ENCODE data around the gene SYT4.
"Not testable (repeated sequence)": the region's sequence is repeated elsewhere in the genome, so short reads cannot be mapped to it uniquely, and the experiment has no call there.

Gene SYT4, protein sequence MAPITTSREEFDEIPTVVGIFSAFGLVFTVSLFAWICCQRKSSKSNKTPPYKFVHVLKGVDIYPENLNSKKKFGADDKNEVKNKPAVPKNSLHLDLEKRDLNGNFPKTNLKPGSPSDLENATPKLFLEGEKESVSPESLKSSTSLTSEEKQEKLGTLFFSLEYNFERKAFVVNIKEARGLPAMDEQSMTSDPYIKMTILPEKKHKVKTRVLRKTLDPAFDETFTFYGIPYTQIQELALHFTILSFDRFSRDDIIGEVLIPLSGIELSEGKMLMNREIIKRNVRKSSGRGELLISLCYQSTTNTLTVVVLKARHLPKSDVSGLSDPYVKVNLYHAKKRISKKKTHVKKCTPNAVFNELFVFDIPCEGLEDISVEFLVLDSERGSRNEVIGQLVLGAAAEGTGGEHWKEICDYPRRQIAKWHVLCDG

DNA sequence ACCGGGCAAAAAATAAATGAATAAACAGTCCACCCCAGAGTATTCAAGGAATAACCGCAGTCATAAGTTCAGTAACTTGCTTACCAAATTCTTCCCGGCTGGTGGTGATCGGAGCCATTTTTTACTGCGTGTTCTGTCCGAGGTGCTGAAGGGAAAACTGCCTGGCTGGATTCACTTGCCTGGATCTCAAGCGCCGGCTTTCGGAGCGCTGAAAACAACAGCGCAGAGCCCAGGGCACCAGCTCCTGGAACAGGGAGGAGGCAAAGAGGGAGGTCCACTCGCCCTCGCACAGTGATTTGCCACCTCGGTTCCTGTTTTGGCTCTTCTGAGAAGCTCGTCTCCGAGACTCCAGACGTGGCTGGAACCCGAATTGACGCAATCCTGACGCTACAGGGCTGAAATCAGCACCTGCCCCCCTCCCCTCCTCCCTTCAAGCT, at the start of gene SYT4:
TSS of gene SYT4 (minus strand) at position 327 of the 437 bp plus-strand sequence. CDS start at position 118, 209 bp downstream.
- DNase-seq, result peak; percentile 80

DNA sequence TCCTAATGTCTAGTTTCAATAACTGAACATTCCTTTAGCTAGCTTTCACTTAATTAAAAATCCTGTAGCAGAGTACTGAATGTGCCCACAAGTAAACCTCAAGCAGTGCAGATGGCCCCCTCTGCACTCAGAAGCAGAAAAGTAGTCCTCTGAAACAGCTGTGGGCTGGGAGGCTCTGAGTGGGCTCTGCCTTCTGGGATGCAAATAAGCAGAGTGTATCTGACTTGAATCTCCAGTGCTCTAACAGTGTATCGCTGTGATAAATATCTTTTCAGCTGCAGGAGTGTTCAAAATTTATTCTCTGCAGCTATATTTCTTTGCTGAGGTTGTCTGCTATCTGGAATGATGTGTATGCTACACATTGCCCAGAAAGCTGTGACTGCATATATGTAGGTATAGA, 44.8 kb upstream of the SYT4 start:
- DNase-seq, result no peak

DNA sequence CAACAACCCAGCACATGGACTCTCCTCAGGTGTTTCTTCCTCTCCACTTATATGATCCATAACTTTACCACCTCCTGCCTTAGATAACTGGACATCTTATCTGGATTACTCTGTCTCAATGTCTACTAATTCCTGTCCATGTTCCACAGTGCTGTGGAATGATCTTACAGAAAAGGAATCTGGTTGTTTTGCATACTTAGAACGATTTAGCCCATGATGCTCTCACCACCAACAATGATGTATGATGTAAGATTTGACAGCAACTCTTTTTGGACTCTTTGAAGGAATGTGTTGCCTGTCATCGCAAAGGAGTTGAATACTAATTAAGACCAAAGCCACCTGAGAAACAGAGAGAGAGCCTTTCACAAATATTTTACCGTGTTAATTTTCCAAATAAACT, 37.7 kb upstream of the SYT4 start:
- DNase-seq, result no peak

DNA sequence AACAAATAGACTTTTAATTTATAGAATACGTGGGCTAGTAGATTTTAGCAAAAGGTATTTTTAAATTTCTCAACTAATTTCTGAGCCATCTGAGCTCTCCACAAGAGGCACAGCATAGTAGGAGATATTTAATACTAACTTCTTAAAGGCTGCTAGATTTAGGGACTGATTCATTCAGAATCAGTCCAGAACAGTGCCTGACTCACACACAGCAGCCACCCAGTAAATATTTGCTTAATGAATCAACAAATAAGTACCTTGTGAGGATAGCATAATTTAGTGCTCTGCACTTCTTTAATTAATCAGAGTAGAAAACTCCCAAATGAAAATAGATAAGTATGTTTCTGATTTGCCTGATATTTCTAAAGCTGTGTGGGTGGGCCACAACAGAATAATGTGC, 35.6 kb upstream of the SYT4 start:
- DNase-seq, result no peak

DNA sequence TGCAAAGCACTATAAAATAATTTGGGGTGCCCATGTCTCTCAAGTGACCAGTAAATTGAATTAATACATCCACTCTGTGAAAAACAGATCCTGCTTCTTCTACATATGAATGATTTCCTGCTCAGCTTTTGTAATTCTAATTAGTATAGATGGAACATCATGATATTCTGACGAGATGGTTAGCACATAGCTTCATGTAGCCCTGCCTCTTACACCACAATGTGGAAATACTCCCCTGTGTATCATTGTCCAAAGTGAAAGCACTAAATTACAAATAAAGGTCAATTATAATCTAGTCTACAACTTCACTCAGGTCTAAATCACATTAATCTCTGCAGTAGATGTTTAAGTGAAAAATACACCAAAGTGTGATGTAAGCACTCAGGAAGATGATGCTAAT, 32.9 kb upstream of the SYT4 start:
- DNase-seq, result no peak

DNA sequence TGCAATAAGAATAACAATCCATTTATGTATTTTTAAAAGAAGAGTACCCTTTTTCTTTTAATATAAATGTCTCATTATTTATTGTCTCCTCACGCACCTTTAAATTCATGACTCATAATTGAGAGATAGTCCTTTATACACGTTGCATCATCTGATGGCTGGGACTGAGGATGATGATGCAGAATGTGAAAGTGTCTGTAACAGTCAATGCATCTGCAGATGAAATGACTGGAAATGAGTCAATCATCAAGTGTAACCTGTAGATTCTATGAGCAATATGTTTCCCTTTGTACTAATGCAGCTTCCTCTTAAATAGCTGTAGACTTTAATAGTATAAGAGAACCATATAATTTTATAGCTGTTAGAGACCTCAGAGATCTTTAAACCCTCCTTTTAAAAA, 26.1 kb upstream of the SYT4 start:
- no peak for DNase-seq

DNA sequence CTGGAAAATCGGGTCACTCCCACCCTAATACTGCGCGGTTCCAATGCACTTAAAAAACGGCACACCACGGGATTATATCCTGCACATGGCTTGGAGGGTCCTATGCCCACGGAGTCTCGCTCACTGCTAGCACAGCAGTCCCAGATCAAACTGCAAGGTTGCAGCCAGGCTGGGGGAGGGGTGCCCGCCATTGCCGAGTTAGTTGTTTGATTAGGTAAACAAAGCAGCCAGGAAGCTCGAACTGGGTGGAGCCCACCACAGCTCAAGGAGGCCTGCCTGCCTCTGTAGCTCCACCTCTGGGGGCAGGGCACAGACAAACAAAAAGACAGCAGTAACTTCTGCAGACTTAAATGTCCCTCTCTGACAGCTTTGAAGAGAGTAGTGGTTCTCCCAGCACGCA, 8.9 kb upstream of the SYT4 start:
- DNase-seq, result not testable (repeated sequence)

DNA sequence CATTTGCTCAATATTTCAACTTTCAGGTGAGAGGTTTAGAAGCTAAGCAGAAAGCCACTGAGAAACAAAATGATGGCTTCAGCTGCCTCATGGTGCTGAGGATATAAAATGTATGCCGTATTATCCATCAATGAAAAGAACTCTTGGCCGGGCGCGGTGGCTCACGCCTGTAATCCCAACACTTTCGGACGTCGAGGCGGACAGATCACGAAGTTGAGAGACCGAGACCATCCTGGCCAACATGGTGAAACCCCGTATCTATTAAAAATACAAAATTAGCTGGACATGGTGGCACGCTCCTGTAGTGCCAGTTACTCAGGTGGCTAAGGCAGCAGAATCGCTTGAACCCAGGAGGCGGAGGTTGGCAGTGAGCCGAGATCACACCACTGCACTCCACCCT, 6.0 kb upstream of the SYT4 start:
- no peak for DNase-seq

DNA sequence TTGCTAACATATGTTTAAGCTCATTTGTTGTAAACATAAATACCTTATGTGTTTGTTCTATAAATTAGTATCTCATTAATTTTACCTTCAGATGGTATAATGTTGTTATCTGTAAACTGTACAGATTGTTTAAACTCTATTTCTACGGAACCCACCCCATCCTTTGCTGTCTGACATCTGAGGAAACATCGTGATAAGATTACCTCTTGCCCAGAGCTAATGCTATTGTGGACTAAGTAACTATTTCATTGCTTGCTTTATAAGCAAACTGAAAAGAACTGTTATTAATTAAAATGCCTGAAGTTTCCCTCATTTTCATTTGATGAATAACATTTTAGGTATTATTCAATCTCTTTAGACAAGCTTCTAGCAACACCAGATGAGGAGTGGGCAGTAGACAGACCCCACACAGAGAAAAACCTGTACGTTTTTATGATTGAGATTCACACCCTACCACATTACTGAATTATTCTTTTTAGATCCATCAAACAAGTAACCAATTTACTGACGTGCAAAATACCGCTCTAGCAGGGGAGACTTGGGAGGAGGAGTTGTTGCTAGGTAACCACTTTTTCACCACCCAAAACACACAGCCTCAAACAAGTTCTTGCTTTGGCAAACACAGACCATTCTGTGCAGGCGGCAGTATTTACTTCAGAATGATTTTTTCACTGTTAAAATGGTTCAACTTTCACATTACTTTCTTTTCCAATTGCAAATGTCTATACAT, 1.9 kb upstream of the SYT4 start:
- DNase-seq, result no peak

DNA sequence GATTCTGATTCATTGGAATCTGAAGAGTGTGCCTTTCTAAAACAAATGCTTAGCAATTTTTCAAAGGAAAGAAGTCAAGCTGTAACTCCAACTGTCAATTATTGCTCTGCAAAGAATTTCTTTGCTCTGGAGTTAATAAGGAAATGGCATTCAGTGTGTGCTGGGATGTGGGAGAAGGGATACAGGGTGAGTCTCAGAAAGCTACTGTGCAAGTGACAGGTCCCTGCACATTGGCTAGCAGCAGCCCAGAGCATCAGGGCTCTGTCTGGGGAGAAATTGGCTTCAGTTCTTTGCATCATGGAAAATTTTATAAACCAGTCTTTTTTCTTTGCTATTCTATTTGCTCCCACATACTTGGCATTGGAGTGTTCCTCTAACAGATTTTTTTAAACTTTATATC, 1.1 kb upstream of the SYT4 start:
- DNase-seq, result no peak

DNA sequence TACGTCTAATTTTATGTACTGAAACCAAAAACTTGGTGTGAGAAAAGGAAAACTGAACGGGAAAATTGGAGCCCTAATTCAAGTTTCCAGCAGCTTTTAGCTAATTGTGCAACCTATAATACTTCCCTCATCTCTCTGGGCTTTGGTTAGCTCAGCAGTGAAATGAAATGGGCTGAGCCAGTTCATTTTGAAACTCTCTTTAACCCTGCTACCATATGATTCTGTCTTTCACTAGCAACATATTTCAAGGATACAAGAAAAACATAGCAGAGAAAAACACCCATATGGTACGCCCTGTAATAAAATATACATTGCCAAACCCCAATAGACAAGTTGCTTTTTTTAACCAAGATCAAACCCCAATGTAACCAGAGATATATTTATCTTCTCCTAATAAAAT, 799 bp downstream of the SYT4 start:
- DNase-seq, result no peak

DNA sequence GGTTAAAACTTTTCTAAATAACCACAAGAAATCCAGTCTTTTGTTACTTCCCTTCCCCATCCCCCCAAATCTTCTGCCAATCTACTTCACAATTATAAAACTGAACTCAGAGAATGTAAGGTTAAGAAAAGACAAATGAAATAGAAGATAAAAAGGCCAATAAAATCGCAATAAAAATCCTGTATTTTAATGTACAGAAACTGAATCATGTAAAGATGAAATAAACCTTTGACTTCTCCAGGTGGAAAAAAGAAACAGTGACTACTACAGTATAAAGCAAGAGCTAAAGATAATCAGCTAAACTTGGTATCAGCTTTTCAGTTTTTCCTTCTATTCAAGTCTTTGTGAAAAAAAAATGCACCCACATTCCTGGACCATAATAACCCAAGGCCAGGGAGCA, 1.7 kb downstream of the SYT4 start:
- DNase-seq, result no peak

DNA sequence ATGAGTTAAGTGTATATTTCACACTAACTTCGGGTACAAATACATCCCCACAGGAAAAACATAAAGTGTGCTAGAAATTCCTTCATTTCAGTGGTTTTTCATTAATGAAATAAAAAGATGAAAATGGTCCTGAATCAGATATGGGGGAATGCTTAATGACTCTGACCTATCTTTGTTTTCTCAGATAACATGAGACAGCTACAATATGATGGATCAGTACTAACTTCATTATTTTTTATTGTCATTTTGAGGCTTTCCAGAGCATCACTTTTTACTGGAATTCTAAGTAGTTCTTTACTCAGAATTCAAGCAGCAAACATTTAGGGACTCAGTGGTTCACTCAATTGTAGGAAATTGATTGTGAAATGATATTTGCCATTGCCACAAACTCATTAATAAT, 2.8 kb downstream of the SYT4 start:
- DNase-seq, result no peak

DNA sequence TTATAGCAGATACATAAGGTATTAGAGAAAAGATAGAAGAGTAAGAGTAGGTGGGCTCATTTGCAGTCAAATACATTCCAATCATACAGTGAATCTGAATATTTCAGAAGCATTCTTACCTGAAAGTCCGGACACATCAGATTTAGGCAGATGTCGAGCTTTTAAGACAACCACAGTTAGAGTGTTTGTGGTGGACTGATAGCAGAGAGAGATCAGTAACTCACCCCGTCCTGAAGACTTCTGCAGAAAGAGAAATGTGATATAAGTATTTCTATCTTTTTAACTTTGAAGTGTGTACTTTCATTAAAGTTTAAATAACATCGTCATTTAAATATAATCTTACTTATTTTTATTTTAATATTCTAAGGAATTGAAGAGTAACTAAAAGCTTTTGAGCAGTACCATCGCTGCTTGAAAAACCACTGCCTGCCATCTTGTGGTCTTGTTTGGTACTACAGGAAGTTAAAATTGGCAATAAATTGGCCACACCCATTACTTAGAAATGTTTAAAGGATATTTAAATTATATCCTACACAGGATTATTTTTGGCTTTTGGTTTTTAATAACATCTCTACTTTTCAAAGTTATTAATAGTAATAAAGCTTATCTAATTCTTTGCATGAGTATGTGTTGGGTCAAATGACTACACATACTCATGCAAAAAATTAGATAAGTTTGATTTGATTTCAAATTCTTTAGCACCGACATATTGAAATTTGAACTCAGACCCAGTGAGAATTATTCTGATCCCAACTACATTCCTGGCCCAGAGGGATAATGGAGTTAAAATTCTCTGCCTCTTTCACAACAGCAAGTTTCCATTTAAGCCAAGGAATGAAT, 5.5 kb downstream of the SYT4 start:
- DNase-seq, result no peak

DNA sequence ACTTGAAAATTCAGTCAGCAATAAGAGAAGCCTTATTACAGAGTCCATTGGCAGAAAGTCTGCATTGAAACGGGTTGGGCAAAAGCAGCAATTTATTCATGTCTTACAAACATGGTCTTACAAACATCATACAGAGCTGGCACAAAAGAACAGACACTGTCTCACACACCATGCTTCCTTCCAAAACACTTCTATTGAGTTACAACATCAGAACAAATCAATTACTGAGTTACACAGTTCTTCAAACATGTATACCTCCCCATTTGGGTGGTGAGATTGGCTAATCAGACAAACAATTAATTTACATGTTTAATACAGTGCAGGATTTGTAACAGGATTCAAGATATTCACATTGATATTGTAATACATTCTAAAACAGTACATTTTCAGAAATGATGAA, 9.5 kb downstream of the SYT4 start:
- no peak for DNase-seq

DNA sequence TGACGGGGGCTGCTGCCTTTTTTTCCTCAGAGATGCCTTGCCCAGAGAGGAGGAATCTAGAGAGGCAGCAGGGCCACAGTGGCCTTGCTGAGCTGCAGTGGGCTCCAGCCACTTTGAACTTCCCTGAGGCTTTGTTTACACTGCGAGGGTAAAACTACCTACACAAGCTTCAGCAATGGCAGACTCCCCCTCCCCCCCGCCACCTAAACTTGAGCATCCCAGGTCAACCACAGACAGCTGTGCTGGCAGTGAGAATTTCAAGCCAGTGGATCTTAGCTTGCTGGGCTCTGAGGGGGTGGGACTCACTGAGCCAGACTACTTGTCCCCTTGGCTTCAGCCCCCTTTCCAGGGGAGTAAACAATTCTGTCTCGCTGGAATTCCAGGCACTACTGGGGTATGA, 11.8 kb downstream of the SYT4 start:
- no peak for DNase-seq

DNA sequence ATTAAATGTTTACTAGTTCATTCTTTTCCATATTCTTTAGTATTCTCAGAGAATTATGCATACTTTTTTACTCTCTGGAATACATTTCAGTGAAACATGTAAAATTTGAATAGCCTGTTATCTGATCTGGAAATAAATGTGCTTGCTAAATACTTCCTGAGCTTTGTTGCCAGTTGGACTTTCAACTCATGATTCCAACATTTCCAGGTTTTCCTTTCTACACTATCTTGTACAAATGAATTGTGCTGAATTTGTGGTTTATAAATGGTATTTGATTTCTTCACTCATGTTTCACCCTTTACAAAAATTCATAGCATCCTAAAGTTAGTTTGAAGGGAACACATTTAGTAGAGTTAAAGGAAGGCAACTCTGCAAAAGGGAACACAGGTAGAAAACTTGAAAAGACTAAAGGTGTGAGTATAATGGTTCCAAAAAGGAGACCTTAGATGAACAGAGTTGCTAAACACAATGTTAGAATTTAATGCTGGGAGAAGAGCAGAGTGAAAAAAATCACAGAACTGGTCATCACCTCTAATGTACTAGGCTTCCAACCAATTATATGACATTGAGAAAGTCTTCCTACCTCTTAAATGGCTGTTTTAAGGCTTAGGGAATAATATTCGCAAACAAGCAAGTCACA, 28.6 kb downstream of the SYT4 start:
- no peak for DNase-seq

DNA sequence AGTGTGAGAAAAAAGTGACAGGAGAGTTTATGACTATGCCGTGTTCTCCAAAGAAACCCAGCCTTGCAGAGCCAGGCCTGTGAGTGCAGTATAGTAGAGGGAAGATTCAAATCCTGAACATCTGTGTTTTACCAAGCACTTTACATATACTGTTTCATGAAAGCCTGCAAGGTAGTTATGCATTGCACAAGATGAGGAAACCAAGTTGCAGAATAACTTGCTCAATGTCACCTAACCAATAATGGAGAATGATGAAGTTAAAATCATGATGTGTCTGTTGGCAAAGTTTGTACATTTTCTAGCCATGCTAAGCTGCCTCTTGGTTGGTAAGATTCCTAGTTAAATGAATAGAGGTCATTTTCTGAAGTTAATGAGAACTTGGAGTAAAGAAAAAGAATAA, 29.3 kb downstream of the SYT4 start:
- DNase-seq, result no peak

DNA sequence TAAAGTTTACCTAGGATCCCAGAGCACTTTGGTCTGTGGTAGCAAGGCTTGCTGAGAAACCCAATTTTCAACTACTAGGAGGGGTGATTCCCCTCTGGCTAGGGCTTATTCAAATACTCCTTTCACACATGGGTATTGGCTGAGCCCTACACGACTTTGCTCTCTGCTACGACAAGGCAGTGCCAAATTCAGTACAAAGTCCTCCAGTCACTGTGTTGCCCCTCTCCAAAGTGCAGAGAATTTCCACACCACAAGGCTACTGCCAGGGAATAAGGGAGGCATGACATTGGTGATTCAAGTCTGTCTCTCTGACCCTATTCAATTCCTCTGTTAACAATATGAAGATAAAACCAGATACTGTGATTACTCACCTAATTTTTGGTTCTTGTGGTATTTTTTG, 38.9 kb downstream of the SYT4 start:
- DNase-seq, result no peak

DNA sequence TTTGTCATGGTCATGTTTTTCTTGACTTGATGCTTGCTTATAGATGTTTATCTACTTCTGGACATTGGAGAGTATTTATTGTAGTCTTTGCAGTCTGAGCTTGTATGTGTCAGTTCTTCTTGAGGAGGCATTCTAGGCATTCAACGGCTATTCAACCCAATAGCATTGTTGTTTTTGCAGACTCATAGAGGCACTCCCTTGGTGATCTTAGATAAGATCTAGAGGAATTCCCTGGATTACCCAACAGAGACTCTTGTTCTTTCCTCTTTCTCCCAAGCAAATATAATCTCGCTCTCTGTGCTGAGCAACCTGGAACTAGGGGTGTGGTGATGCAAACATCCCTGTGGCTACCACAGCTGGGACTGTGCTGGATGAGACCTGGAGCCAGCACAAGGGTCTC, 40.4 kb downstream of the SYT4 start:
- no peak for DNase-seq

DNA sequence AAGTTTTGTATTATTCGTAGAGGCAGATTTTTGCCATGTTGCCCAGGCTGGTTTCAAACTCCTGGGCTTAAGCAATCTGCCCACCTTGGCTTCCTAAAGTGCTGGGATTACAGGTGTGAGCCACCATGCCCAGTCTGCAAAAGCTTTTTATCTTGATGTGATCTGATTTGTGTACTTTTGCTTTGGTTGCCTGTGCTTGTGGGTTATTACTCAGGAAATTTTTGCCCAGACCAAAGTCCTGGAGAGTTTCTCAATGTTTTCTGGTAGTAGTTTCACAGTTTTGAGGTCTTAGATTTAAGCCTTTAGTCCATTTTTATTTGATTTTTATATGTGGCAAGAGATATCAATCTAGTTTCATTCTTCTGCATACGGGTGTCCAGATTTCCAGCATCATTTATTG, 42.4 kb downstream of the SYT4 start:
- no peak for DNase-seq

DNA sequence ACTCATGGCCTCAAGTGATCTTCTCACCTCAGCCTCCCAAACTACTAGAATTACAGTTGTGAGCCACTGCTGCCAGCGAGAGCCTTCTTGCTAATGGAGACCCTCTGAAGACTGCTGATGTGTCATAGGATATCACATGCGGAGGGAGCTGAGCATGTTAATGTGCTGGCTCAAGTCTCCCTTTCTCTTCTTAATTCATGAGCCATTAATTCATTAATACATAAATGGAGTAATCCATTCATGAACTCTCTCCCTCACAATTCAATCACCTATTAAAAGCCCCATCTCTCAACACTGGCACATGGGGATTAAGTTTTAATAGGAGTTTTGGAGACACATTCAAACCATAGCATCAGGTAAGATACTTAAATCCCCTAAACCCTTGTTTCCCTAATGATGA, 54.8 kb downstream of the SYT4 start:
- no peak for DNase-seq

DNA sequence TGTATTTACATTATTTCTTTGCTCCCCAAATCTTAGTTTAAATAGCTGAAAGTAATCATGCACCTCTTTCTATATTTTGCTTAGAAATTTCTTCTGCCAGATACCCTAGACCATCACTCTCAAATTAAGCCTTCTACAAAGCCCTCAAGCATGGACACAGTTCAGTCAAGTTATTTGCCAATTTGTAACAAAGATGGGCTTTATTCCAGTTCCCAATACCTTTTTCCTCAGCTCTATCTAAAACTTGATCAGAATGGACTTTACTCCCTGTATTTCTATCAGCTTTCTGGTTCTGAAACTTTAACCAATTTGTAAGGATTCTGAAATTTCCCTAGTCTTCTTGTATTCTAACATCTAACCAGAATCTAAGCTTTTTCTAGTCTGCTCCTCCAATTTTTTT, 56.6 kb downstream of the SYT4 start:
- no peak for DNase-seq

Data from left hindlimb (tissue), 1 donor.